ENCODE results near the gene CIZ1.

CIZ1 gene

GRCh38 chr9:128203707-128204551, 12.6 kb upstream of the CIZ1 start:
- DNase-seq (ENCODE audit: low spot score): peak; percentile 48
- no peaks in the 10 kb centered on the region for H3K27me3 ChIP-seq (ENCODE audit: control insufficient read depth in 3 of 3, insufficient read depth in 3 of 3, low read depth in 1 of 3, low read length in 3 of 3)
- H2BK5ac ChIP-seq (ENCODE audit: low read length): peak overlapping the region; percentile 91
- no peak overlapping the region for H4K91ac ChIP-seq (ENCODE audit: low read depth, low read length, poor library complexity)
- H3K18ac ChIP-seq (ENCODE audit: low read length): peak overlapping the region; percentile 98
- peak overlapping the region; percentile 96 for H3K9ac ChIP-seq (ENCODE audit: low read depth, low read length, poor library complexity)
- H3K4ac ChIP-seq (ENCODE audit: low read length): no peak overlapping the region
- H2BK12ac ChIP-seq (ENCODE audit: low read length): peak overlapping the region; percentile 26
- peak overlapping the region; percentile 75 for H3K14ac ChIP-seq (ENCODE audit: low read length)
- H3K27ac ChIP-seq (replicated peaks; ENCODE audit: low read length): peak overlapping the region; percentile 94
- H2AFZ ChIP-seq (ENCODE audit: low read length): peak overlapping the region; percentile 98
- H4K8ac ChIP-seq (ENCODE audit: low read depth, low read length): no peak overlapping the region
- no peaks in the 10 kb centered on the region for H3K9me3 ChIP-seq (replicated peaks in 1 of 2; ENCODE audit: control insufficient read depth in 2 of 2, insufficient read depth in 1 of 2, low read depth in 1 of 2, low read length in 2 of 2)
- peaks cover 9% of the 10 kb centered on the region for H3K79me1 ChIP-seq (ENCODE audit: low read depth, low read length)
- no CpG with 5 or more reads among the region's 67 CpGs for WGBS, 2 donors (ENCODE audit: extremely low coverage in 2 of 2, insufficient read length in 2 of 2, insufficient replicate concordance in 1 of 2)
- peaks cover 0 to 10% of the 10 kb centered on the region in 2 donors for H3K36me3 ChIP-seq (replicated peaks in 1 of 2; ENCODE audit: control insufficient read depth in 2 of 2, insufficient read depth in 2 of 2, low read length in 2 of 2)
- H2BK120ac ChIP-seq (ENCODE audit: low read depth, low read length): peak overlapping the region; percentile 68
- H3K23ac ChIP-seq (ENCODE audit: low read depth, low read length, poor library complexity): peak overlapping the region; percentile 96
- H3K4me3 ChIP-seq (ENCODE audit: low read length in 2 of 2): peak overlapping the region; percentile 87 to 91
- H3K4me2 ChIP-seq (ENCODE audit: insufficient read depth, low read length, poor library complexity, severe bottlenecking): peak overlapping the region; percentile 83
- peak overlapping the region; percentile 70 for H2BK15ac ChIP-seq (ENCODE audit: low read length)
- H3K4me1 ChIP-seq (ENCODE audit: control insufficient read depth in 2 of 2, insufficient read depth in 1 of 2, low read depth in 1 of 2, low read length in 2 of 2): peaks cover 8 to 22% of the 10 kb centered on the region in 2 donors
- H2AK5ac ChIP-seq (ENCODE audit: low read depth, low read length): peak overlapping the region; percentile 58

GRCh38 chr9:128203024-128203706, 11.8 kb upstream of the CIZ1 start, which contains the start of gene DNM1:
DNM1 (plus strand) TSS chr9:128203379; CDS start chr9:128203471, 92 bp downstream.
- peak within 1 kb of the TSS; percentile 26 for H2BK12ac ChIP-seq (ENCODE audit: low read length)
- H3K36me3 ChIP-seq (replicated peaks in 1 of 2; ENCODE audit: control insufficient read depth in 2 of 2, insufficient read depth in 2 of 2, low read length in 2 of 2): peaks cover 0 to 8% of the 10 kb centered on the region in 2 donors
- H2AFZ ChIP-seq (ENCODE audit: low read length): peak within 1 kb of the TSS; percentile 98
- peak; percentile 78 for DNase-seq (ENCODE audit: low spot score)
- WGBS, 2 donors (ENCODE audit: extremely low coverage in 2 of 2, insufficient read length in 2 of 2, insufficient replicate concordance in 1 of 2): no CpG with 5 or more reads among the region's 72 CpGs
- peak within 1 kb of the TSS; percentile 96 for H3K9ac ChIP-seq (ENCODE audit: low read depth, low read length, poor library complexity)
- no peaks in the 10 kb centered on the region for H3K27me3 ChIP-seq (ENCODE audit: control insufficient read depth in 3 of 3, insufficient read depth in 3 of 3, low read depth in 1 of 3, low read length in 3 of 3)
- peak within 1 kb of the TSS; percentile 83 for H3K4me2 ChIP-seq (ENCODE audit: insufficient read depth, low read length, poor library complexity, severe bottlenecking)
- peak within 1 kb of the TSS; percentile 94 for H3K27ac ChIP-seq (replicated peaks; ENCODE audit: low read length)
- peak within 1 kb of the TSS; percentile 49 for H2AK5ac ChIP-seq (ENCODE audit: low read depth, low read length)
- H4K91ac ChIP-seq (ENCODE audit: low read depth, low read length, poor library complexity): no peak within 1 kb of the TSS
- H3K9me3 ChIP-seq (replicated peaks in 1 of 2; ENCODE audit: control insufficient read depth in 2 of 2, insufficient read depth in 1 of 2, low read depth in 1 of 2, low read length in 2 of 2): no peaks in the 10 kb centered on the region
- peak within 1 kb of the TSS; percentile 75 for H3K14ac ChIP-seq (ENCODE audit: low read length)
- peak within 1 kb of the TSS; percentile 99 for H3K23ac ChIP-seq (ENCODE audit: low read depth, low read length, poor library complexity)
- peak within 1 kb of the TSS; percentile 91 for H2BK5ac ChIP-seq (ENCODE audit: low read length)
- peak within 1 kb of the TSS; percentile 98 for H3K18ac ChIP-seq (ENCODE audit: low read length)
- peaks cover 8 to 22% of the 10 kb centered on the region in 2 donors for H3K4me1 ChIP-seq (ENCODE audit: control insufficient read depth in 2 of 2, insufficient read depth in 1 of 2, low read depth in 1 of 2, low read length in 2 of 2)
- no peak within 1 kb of the TSS for H4K8ac ChIP-seq (ENCODE audit: low read depth, low read length)
- H2BK120ac ChIP-seq (ENCODE audit: low read depth, low read length): peak within 1 kb of the TSS; percentile 68
- H3K4ac ChIP-seq (ENCODE audit: low read length): no peak within 1 kb of the TSS
- H3K79me1 ChIP-seq (ENCODE audit: low read depth, low read length): peaks cover 9% of the 10 kb centered on the region
- peak within 1 kb of the TSS; percentile 70 for H2BK15ac ChIP-seq (ENCODE audit: low read length)
- peak within 1 kb of the TSS; percentile 87 to 91 for H3K4me3 ChIP-seq (ENCODE audit: low read length in 2 of 2)

DNA sequence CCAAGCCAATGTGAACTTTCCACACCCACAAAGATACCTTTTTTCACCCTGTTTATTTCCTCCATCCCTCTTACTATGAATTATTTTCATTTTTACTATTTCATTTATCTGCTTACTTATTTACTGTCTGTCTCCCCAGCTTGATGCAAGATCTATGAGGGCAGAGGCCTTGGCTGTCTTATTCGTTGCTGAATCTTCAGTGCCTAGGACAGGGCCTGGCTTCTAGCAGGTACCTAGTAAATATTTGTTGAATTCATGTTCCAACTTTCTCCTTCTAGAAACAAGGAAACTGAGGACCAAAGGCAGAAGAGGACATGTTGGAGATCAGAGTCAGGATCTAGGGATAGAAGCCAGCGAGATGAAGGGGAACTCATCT, 11.3 kb upstream of the CIZ1 start:
- Histone ChIP-seq H3K18ac (ENCODE audit: low read length) (no peak overlapping the region), H3K27ac (replicated peaks; ENCODE audit: low read length) (no peak overlapping the region), H2AK5ac (ENCODE audit: low read depth, low read length) (no peak overlapping the region), H3K9ac (ENCODE audit: low read depth, low read length, poor library complexity) (no peak overlapping the region), H3K4me3 (ENCODE audit: low read length in 2 of 2) (peak overlapping the region in 1 of 2 donors; percentile 87), H3K79me1 (ENCODE audit: low read depth, low read length) (peaks cover 9% of the 10 kb centered on the region), H3K36me3 (replicated peaks in 1 of 2; ENCODE audit: control insufficient read depth in 2 of 2, insufficient read depth in 2 of 2, low read length in 2 of 2) (peaks cover under 1 to 7% of the 10 kb centered on the region in 2 donors), H3K27me3 (ENCODE audit: control insufficient read depth in 3 of 3, insufficient read depth in 3 of 3, low read depth in 1 of 3, low read length in 3 of 3) (no peaks in the 10 kb centered on the region), H2BK15ac (ENCODE audit: low read length) (no peak overlapping the region), H4K91ac (ENCODE audit: low read depth, low read length, poor library complexity) (no peak overlapping the region), H2BK120ac (ENCODE audit: low read depth, low read length) (no peak overlapping the region), H3K4me2 (ENCODE audit: insufficient read depth, low read length, poor library complexity, severe bottlenecking) (peak overlapping the region; percentile 52), H3K9me3 (replicated peaks in 1 of 2; ENCODE audit: control insufficient read depth in 2 of 2, insufficient read depth in 1 of 2, low read depth in 1 of 2, low read length in 2 of 2) (no peaks in the 10 kb centered on the region), H3K4me1 (ENCODE audit: control insufficient read depth in 2 of 2, insufficient read depth in 1 of 2, low read depth in 1 of 2, low read length in 2 of 2) (peaks cover 8 to 22% of the 10 kb centered on the region in 2 donors), H2BK5ac (ENCODE audit: low read length) (no peak overlapping the region), H3K23ac (ENCODE audit: low read depth, low read length, poor library complexity) (no peak overlapping the region), H2BK12ac (ENCODE audit: low read length) (no peak overlapping the region), H4K8ac (ENCODE audit: low read depth, low read length) (no peak overlapping the region), H3K4ac (ENCODE audit: low read length) (no peak overlapping the region), H2AFZ (ENCODE audit: low read length) (peak overlapping the region; percentile 98), H3K14ac (ENCODE audit: low read length) (no peak overlapping the region)
- WGBS, 2 donors (ENCODE audit: extremely low coverage in 2 of 2, insufficient read length in 2 of 2, insufficient replicate concordance in 1 of 2): no CpG with 5 or more reads among the region's 2 CpGs
- DNase-seq (ENCODE audit: low spot score): no peak

Data from neuronal stem cell (in vitro differentiated cells).